HepG2 (cell line): Measurements from ENCODE around the gene LMNA. TPM values are rescaled to one million over a fixed set of nuclear protein-coding genes. Genes with fewer than 3 reads are reported as not detected.
A peak's percentile ranks its signal among the peaks of the same experiment; 100 is the strongest.

ENCODE experiments used
- ATAC-seq: fragments of 200-7000 bp; cut with Tn5 transposase; 3 replicates; pipeline ENCODE4 v1.9.1; 2020; ENCODE audit warnings: mild to moderate bottlenecking, moderate library complexity
- BruUV-seq: library from RNA; stranded (reverse); fragments of 400-500 nt; replicated peaks from 2 replicates; lab custom pipeline; 2021; lab: Mats Ljungman, UMichigan
- CTCF ChIA-PET: fragments of 300-600 bp; formaldehyde crosslinking; extraction: SDS; loops from one replicate; lab custom pipeline; 2021; ENCODE audit warnings: low total read pairs, inconsistent platforms, low intra/inter-chr PET ratio; lab: Yijun Ruan, JAX
- POLR2A ChIA-PET: fragments of 350-600 bp; sonication (Branson Sonifier 250); formaldehyde crosslinking; loops from one replicate; lab custom pipeline; 2020; ENCODE audit warnings: antibody characterized with exemption, inconsistent platforms; lab: Yijun Ruan, JAX
- DNase-seq: peaks from one replicate; pipeline ENCODE4 v3.0.0-alpha.2; 2015; ENCODE audit warnings: low spot score
- FAIRE-seq: peaks from 3 replicates; lab custom pipeline; 2011; peaks lifted over from hg19 to GRCh38; lab: Jason Lieb, UNC
- H2AFZ ChIP-seq: one replicate; pipeline ENCODE4 v1.6.1; 2011; ENCODE audit warnings: low read length, inconsistent platforms
- H3K27ac ChIP-seq: fragments of 300-600 bp; 3 replicates; pipeline ENCODE4 v1.8.0; 2011; ENCODE audit warnings: mixed run types, mild to moderate bottlenecking, mixed read lengths, low read length, inconsistent platforms; ENCODE audit not compliant: insufficient read depth; ENCODE audit errors: extremely low read length
- H3K27me3 ChIP-seq, 2 experiments: fragments of 200-600 bp in 1 of 2; 2 replicates in 1 of 2; 3 replicates in 1 of 2; pipeline versions ENCODE4 v1.6.0 to v1.8.0; 2011; ENCODE audit warnings: low read length in 2 of 2, mild to moderate bottlenecking in 2 of 2, moderate library complexity in 2 of 2, inconsistent platforms in 1 of 2; ENCODE audit not compliant: insufficient read depth in 2 of 2, control insufficient read depth in 1 of 2
- H3K36me3 ChIP-seq, 2 experiments: fragments of 200-600 bp in 1 of 2; replicated peaks in 1 of 2; 2 replicates in 1 of 2; 3 replicates in 1 of 2; pipeline versions ENCODE4 v1.5.1 to v1.8.0; 2011; ENCODE audit warnings: low read length in 2 of 2, inconsistent platforms in 1 of 2; ENCODE audit not compliant: insufficient read depth in 2 of 2, control insufficient read depth in 1 of 2
- H3K4me1 ChIP-seq: 2 replicates; pipeline ENCODE4 v1.5.1; 2012; ENCODE audit warnings: low read length, inconsistent platforms; ENCODE audit not compliant: insufficient read depth
- H3K4me2 ChIP-seq: 2 replicates; pipeline ENCODE4 v1.6.0; 2011; ENCODE audit warnings: low read depth, low read length, inconsistent platforms
- H3K4me3 ChIP-seq, 3 experiments: fragments of 200-600 bp in 1 of 3; sonication (generic), shearing (Covaris generic) in 1 of 3; replicated peaks in 1 of 3; 2 replicates each; pipeline ENCODE4 v1.5.1; 2011 to 2016; ENCODE audit warnings: low read length in 3 of 3, inconsistent platforms in 2 of 3, low read depth in 2 of 3, mild to moderate bottlenecking in 2 of 3, control low read depth in 1 of 3, mixed read lengths in 1 of 3; ENCODE audit not compliant: insufficient read depth in 1 of 3
- H3K79me2 ChIP-seq: one replicate; pipeline ENCODE4 v1.6.1; 2011; ENCODE audit warnings: low read length, inconsistent platforms; ENCODE audit not compliant: insufficient read depth
- H3K9ac ChIP-seq: 2 replicates; pipeline ENCODE4 v1.6.0; 2011; ENCODE audit warnings: mild to moderate bottlenecking, low read depth, low read length, inconsistent platforms; ENCODE audit not compliant: insufficient read depth
- H3K9me3 ChIP-seq: 2 replicates; pipeline ENCODE4 v1.5.1; 2012; ENCODE audit warnings: mild to moderate bottlenecking, low read length
- H4K20me1 ChIP-seq: 2 replicates; pipeline ENCODE4 v1.6.0; 2011; ENCODE audit warnings: inconsistent platforms, mild to moderate bottlenecking, low read length, moderate library complexity; ENCODE audit not compliant: insufficient read depth
- CHD4 ChIP-seq: fragments of 200-600 bp; sonication (generic); IDR thresholded peaks from 2 replicates; pipeline ENCODE4 v1.7.0; 2017; ENCODE audit warnings: mild to moderate bottlenecking, low read length, borderline replicate concordance
- FOXC1 ChIP-seq: sonication (generic); formaldehyde crosslinking; IDR thresholded peaks from 2 replicates; pipeline ENCODE4 v1.8.0; 2022; ENCODE audit warnings: mild to moderate bottlenecking, missing genetic modification reagents, borderline replicate concordance
- PAWR ChIP-seq: sonication (generic); formaldehyde crosslinking; IDR thresholded peaks from 2 replicates; pipeline ENCODE4 v1.4.0; 2020; ENCODE audit warnings: missing genetic modification reagents, mild to moderate bottlenecking, borderline replicate concordance
- PRPF4 ChIP-seq: fragments of 200-400 bp; formaldehyde crosslinking; IDR thresholded peaks from 2 replicates; pipeline ENCODE4 v1.6.1; 2016; ENCODE audit warnings: low read length, low read depth; ENCODE audit not compliant: poor library complexity, severe bottlenecking
- TGIF2 ChIP-seq: IDR thresholded peaks from 2 replicates; pipeline ENCODE4 v1.6.1; 2016; ENCODE audit warnings: control low read depth, missing compliant biosample characterization
- ZBED4 ChIP-seq: sonication (generic); formaldehyde crosslinking; IDR thresholded peaks from 2 replicates; pipeline ENCODE4 v1.4.0; 2020; ENCODE audit warnings: missing genetic modification reagents, borderline replicate concordance
- ZBTB33 ChIP-seq: sonication (generic); formaldehyde crosslinking; IDR thresholded peaks from 2 replicates; pipeline ENCODE4 v1.4.0; 2020; ENCODE audit warnings: missing genetic modification reagents
- ZBTB4 ChIP-seq: sonication (generic); formaldehyde crosslinking; IDR thresholded peaks from 2 replicates; pipeline ENCODE4 v1.4.0; 2020; ENCODE audit warnings: missing genetic modification reagents, mild to moderate bottlenecking, borderline replicate concordance
- ZNF350 ChIP-seq: sonication (generic); formaldehyde crosslinking; IDR thresholded peaks from 2 replicates; pipeline ENCODE4 v1.4.0; 2020; ENCODE audit warnings: mild to moderate bottlenecking, low read depth, missing genetic modification reagents, borderline replicate concordance
- ZNF740 ChIP-seq: sonication (generic); formaldehyde crosslinking; IDR thresholded peaks from 2 replicates; pipeline ENCODE4 v1.4.0; 2020; ENCODE audit warnings: missing genetic modification reagents
- WGBS: methylation state at CpG from one replicate; pipeline ENCODE4 v1.1.6; 2017; ENCODE audit warnings: low lambda C conversion rate; 5-methylcytosine and 5-hydroxymethylcytosine counted together
- in situ Hi-C: cut with HindIII; loops from 2 replicates; pipeline ENCODE4 v1.10.0; 2017; ENCODE audit warnings: low pct_unique_long_range_greater_than_20kb; ENCODE audit not compliant: extremely low pct_ligation_motif_present
- intact Hi-C: fragments of 100-400 bp; cut with micrococcal nuclease; formaldehyde crosslinking; loops from one replicate; pipeline ENCODE4 v1.10.0; 2022; ENCODE audit not compliant: unreplicated experiment
- polyA plus RNA-seq, 8 experiments: library from polyadenylated mRNA; depleted of rRNA in 3 of 8; stranded (reverse) in 7 of 8; unstranded in 1 of 8; fragments of >200 nt; fragmentation: Illumina TruSeq in 4 of 8; extraction: Trizol in 4 of 8; gene quantifications; 2 replicates each; pipeline versions ENCODE4 v1.2.1 to v1.2.3, GENCODE V29; 2011 to 2016; ENCODE audit warnings: low read depth in 4 of 8, missing spikeins in 1 of 8, mixed read lengths in 1 of 8; ENCODE audit not compliant: insufficient read depth in 1 of 8
- total RNA-seq, 5 experiments: library from RNA; depleted of rRNA; stranded (reverse); fragments of >200 nt; fragmentation: Illumina TruSeq; extraction: Trizol; gene quantifications; 2 replicates each; pipeline ENCODE4 v1.2.3, GENCODE V29; 2016; ENCODE audit warnings: low read depth in 1 of 5

Gene LMNA
- total and polyA plus RNA-seq, 2 of the 13 experiments (the other 11 are each of a cell fraction or from before 2014, with no cell fraction given), result 107 to 225 TPM

GRCh38 chr1:156080863-156081179 is 33.7 kb upstream of the LMNA start:
- Histone ChIP-seq H3K27me3 (no peaks in the 10 kb centered on the region; a peak in 1 of 5 replicates), H3K4me2 (peak overlapping the region; percentile 97), H3K79me2 (peaks cover 23% of the 10 kb centered on the region), H3K4me1 (peaks cover 58% of the 10 kb centered on the region), H3K4me3 (peak overlapping the region; percentile 45 to 94 (median 88)), H3K9ac (peak overlapping the region; percentile 75), H3K27ac (peak overlapping the region; percentile 43), H4K20me1 (peaks cover 2% of the 10 kb centered on the region; the same call in 1 of the 2 replicates), H3K9me3 (no peaks in the 10 kb centered on the region), H2AFZ (no peak overlapping the region), H3K36me3 (peaks cover 4 to 13% of the 10 kb centered on the region in 2 experiments; a peak in 4 of 5 replicates)
- no peak for FAIRE-seq
- WGBS, result 29% methylated on average over 2 of the region's 4 CpGs
- in situ Hi-C loops (no loop called here), intact Hi-C loops (loop anchor here (5.0 kb wide), 1 partner anchor 954 kb away; the partner anchor contains the start of gene EFNA1)
- DNase-seq, result no peak
- 0 out of 2 replicates have a peak, but pooled peaks have one; percentile 7 for TF ChIP-seq FOXC1
- no peak for TF ChIP-seq ZBED4 (CRISPR knock-in tag)
- no peak for TF ChIP-seq PAWR
- no peak for TF ChIP-seq ZNF740 (CRISPR knock-in tag)
- no peak for TF ChIP-seq ZBTB33 (CRISPR knock-in tag)
- TF ChIP-seq CHD4, result no peak
- TF ChIP-seq PRPF4, result no peak
- TF ChIP-seq TGIF2 (CRISPR knock-in tag), result no peak
- TF ChIP-seq ZBTB4, result 0 out of 2 replicates have a peak, but pooled peaks have one; percentile 24
- 0 out of 2 replicates have a peak, but pooled peaks have one; percentile 33 for TF ChIP-seq ZNF350 (CRISPR knock-in tag)
- ChIA-PET POLR2A (no interaction called here), CTCF (no interaction called here)
- no TSS peak for BruUV-seq
- no peak for ATAC-seq
